HG03354 (cell line): Measurements from ENCODE around the gene HTR1A.

ENCODE experiments used
- ATAC-seq: cut with Tn5 transposase; IDR thresholded peaks from one replicate; pipeline ENCODE4 v1.9.1; 2021; ENCODE audit warnings: mild to moderate bottlenecking; ENCODE audit not compliant: unreplicated experiment, poor library complexity, severe bottlenecking

Gene HTR1A

DNA sequence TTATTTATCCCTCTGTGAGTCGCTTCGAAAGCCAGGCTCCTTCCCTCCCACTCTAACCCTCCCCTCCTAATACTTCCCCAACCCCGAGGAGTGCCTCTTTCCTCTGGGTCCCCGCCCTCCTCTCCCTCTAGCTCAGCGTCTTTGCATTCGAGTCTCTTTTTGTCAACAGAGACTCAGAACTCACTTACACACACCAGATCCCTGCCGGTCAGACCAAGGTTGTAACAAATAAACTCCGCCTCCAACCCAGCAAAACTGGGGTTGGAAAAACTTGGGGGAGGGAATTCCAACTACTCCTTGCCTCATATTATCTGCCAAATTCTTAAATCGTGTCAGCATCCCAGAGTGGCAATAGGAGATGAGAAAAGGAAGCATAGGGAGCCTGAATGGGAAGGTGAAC lies at the start of gene HTR1A:
Gene HTR1A (minus strand): TSS at position 167 of the 400 bp plus-strand sequence. CDS start 726 bp downstream, outside the sequence.
- no peak for ATAC-seq

GRCh38 chr5:64003966-64004365 lies 41.7 kb upstream of the HTR1A start:
- no peak for ATAC-seq

GRCh38 chr5:64000096-64000495 lies 37.9 kb upstream of the HTR1A start:
- no peak for ATAC-seq

- no peak for ATAC-seq
These were observed 24.8 kb upstream of the HTR1A start for GRCh38 chr5:63987053-63987452.

DNA sequence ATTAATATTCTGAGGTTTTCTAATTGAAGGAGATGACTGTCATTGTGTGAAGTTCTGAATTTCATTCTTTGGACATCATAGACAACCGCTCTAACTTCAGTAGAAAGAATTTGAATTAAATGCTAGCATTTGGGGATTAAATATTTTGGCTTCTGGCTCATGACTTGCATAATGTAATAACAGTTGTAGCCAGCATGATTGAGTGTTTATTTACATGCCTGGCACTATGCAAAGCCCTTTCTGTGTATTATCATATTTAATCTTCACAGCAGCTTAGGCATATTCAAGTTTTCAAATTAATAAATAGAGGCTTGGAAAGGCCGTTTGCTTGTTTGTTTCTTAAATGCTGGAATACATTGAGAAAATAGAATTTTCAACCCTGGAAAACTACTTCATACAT lies 19.6 kb upstream of the HTR1A start:
- no peak for ATAC-seq

DNA sequence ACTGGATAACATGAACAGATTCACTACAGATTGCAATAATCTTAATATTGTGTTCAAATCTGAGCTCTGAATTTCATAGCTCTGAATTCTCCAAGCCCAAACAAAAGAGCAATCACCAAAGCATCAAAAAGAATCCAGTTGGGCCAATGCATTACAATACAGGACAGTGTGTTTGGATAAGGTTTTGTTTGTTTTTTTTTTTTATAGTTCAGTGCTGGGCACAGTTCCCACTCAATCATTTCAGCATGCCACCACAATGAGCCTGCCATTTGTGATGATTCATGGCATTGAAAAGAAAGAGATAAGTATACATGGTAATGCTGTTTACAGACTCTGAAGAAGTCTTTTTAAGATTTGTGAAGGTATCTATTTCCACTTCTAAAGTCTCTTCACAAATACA lies 1.7 kb upstream of the HTR1A start:
- ATAC-seq, result no peak

- peak; percentile 88 for ATAC-seq
These were observed 963 bp upstream of the HTR1A start for GRCh38 chr5:63963080-63963735.

- no peak for ATAC-seq
These were observed 565 bp downstream of the HTR1A start for GRCh38 chr5:63961598-63962161.

DNA sequence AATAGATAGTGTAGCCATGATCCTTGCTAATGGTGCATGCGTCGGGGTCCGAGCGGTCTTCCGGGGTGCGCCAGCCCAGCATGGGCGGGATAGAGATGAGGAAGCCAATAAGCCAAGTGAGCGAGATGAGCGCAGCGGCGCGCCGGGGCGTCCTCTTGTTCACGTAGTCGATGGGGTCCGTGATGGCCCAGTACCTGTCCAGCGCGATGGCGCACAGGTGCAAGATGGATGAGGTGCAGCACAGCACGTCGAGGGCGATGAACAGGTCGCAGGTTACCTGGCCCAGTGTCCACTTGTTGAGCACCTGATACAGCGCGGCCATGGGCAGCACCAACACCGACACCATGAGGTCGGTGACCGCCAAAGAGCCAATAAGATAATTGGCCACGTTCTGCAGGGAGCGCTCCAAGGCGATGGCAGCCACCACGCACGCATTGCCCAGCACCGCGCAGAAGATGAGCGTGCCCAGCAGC lies 1.1 kb downstream of the HTR1A start:
- no peak for ATAC-seq

- ATAC-seq, result no peak
These were observed 1.6 kb downstream of the HTR1A start for GRCh38 chr5:63960646-63961045.

- ATAC-seq, result no peak
These were observed 2.9 kb downstream of the HTR1A start for GRCh38 chr5:63959177-63959982.

GRCh38 chr5:63958654-63959053 lies 3.6 kb downstream of the HTR1A start:
- no peak for ATAC-seq

GRCh38 chr5:63957617-63958016 lies 4.6 kb downstream of the HTR1A start:
- no peak for ATAC-seq

DNA sequence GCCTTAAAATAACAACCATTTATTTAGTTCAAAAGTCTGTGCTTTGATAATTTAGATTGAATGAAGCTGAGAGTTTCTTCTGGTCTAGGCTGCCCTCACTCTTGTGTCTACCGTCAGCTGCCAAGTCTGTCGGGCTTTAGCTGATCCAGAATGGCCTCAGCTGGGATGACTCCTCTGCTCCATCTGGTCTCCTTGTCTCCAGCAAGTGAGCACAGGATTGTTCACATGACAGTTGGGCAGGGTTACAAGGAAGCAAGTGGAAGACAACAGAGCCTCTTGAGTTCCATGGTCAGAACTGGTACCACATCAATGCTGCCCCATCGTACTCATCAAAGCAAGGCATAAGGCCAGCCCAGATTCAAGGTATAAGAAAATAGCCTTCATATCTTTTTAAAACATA lies 9.0 kb downstream of the HTR1A start:
- ATAC-seq, result no peak

DNA sequence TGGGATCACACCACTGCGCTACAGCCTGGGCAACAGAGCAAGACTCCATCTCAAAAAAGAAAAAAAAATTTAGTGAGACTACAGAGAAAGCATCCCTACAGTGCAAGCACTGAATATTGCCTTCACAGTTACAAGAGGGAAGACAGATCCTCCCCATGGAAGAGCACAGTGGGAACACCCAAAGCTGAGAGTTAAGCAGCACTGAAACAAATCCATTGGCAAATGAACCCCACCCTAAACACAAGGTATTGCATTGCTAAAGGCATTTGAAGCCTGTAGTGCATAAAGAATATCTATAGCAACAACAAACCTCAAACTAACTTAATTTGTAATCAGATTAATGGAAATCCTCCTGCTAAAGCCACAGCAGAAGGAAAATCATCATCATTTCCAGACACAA lies 27.1 kb downstream of the HTR1A start:
- no peak for ATAC-seq

DNA sequence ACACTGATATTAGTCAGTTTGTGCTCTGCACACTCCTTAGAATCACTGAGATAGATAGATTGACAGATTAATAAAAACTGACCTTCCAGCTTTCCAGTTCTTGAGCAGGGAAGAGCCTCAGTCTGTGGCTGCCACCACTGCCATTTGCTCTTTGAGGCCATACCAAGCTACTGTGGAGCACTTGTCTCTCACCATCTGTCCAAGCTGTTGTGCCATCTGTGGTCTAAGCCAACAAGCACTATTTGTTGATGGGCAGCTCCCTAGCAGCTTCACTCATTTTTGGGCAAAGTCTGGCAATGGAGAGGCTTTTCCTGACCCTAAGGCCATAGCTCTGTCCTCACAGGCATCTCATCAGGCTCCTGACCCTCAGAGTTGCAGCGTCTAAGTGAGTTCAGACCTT lies 30.4 kb downstream of the HTR1A start:
- ATAC-seq, result no peak

DNA sequence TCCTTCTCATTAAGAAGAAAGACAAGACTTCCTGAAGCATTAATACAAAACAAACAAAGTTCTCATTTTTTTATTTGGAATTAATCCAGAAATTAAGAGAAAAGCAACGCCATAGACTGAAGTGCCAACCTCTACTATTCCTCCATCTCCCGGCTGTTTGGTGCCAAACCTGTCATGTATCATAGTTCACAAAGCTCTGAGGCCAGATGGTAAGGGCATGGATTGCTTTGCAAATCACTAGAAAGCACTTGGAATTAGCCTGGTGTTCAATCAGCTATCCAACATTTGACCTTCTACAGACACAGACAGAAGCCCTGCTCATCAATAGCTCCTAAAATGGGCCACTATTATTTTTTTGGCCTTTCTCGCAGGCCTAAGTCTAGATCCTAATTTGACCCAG lies 33.8 kb downstream of the HTR1A start:
- no peak for ATAC-seq

DNA sequence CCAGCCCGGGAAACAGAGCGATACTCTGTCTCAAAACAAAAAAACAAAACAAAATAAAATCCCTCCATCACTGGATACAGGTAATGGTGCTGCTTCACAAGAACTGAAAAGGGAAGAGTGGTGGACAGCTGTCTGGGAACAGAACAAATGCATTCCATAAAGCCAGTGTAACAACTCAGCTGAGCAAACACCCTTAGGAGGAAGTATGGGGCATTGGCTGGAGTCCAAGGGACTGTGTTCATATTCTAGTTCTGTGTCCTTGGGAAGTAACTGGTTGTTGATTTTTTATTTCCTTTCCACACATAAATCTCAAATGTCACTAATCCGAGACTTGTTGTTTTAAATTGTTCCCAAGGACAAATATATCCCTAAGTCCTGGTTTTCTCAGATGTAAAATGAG lies 38.3 kb downstream of the HTR1A start:
- no peak for ATAC-seq

- ATAC-seq, result no peak
These were observed 42.3 kb downstream of the HTR1A start for GRCh38 chr5:63919763-63920478.

GRCh38 chr5:63916786-63917185 lies 45.5 kb downstream of the HTR1A start:
- ATAC-seq, result no peak
